Right lobe of liver (tissue), 4 donors: ENCODE measurements around the gene SPACA4.

Experiments
- CTCF ChIP-seq, 4 donors: fragments of 200-600 bp in 3 of 4; fragments of 450-650 bp in 1 of 4; IDR thresholded peaks; one replicate each; pipeline versions ENCODE4 v1.5.1 to v1.8.0; 2016 to 2022; ENCODE audit warnings: antibody characterized with exemption in 4 of 4, mild to moderate bottlenecking in 2 of 4
- POLR2A ChIP-seq: fragments of 450-650 bp; IDR thresholded peaks from one replicate; pipeline ENCODE4 v1.6.1; 2017; ENCODE audit warnings: antibody characterized with exemption, mild to moderate bottlenecking
- donor health status: DM: no; HTN: no; CAD: no.
- donor health status: DM: no; HTN: no; CAD: no.
- donor health status: DM: no; HTN: yes; CAD: no.

DNA sequence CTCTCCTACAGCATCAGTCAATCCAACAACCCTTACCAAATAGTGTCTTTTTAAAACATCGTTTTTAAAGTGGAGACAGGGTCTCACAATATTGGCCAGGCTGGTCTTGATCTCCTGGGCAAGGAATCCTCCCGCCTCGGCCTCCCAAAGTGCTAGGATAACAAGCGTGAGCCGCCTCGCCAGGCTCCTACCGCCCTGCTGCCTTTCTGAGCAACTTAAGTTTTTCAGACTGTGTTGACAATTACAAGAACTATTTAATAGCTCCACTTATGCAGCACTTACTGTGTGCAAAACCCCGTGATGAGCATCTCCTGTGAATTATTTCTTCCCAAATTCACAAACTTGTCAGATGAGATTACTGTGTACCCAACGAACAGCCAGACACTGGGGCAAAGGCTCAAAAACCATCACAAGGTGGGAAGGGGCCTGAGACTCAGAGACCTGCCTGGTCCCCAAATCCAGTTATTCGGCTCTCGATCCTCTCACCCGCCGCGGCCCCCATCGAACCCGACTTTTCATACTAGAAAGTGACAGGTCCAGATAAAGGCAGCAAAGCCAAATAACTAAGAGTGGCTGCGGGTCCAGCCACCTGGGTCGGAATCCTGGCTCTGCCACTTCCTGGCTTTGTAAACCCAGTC lies 11.9 kb downstream of the SPACA4 start:
- TF ChIP-seq CTCF (IDR thresholded peaks at IDR 0.05) (no peak), POLR2A (no peak)
